GM19452 (cell line): ENCODE measurements around the gene NUMBL.
"Not testable (repeated sequence)": the region's sequence is repeated elsewhere in the genome, so short reads cannot be mapped to it uniquely, and the experiment has no call there.

Experiments
- ATAC-seq: cut with Tn5 transposase; IDR thresholded peaks from one replicate; pipeline ENCODE4 v1.9.1; 2021; ENCODE audit not compliant: unreplicated experiment

The NUMBL gene

GRCh38 chr19:40690050-40690692 is at the start of gene NUMBL:
NUMBL (minus strand) TSS chr19:40690651; CDS start chr19:40690483, 168 bp downstream.
- no peak for ATAC-seq

GRCh38 chr19:40739030-40739839 is 48.8 kb upstream of the NUMBL start:
- ATAC-seq: no peak

GRCh38 chr19:40737102-40737644 is 46.7 kb upstream of the NUMBL start:
- ATAC-seq: no peak

- ATAC-seq: no peak
These were observed 46.2 kb upstream of the NUMBL start for GRCh38 chr19:40736661-40737060.

- ATAC-seq: no peak
These were observed 44.7 kb upstream of the NUMBL start for GRCh38 chr19:40735013-40735771.

- ATAC-seq: no peak
These were observed 42.7 kb upstream of the NUMBL start for GRCh38 chr19:40733149-40733548.

- ATAC-seq: not testable (repeated sequence)
These were observed 41.9 kb upstream of the NUMBL start for GRCh38 chr19:40732304-40732703.

GRCh38 chr19:40730065-40730464 is 39.6 kb upstream of the NUMBL start:
- not testable (repeated sequence) for ATAC-seq

- ATAC-seq: no peak
These were observed 35.8 kb upstream of the NUMBL start for GRCh38 chr19:40726279-40726678.

GRCh38 chr19:40724855-40725254 is 34.4 kb upstream of the NUMBL start:
- no peak for ATAC-seq

GRCh38 chr19:40724315-40724714 is 33.9 kb upstream of the NUMBL start:
- no peak for ATAC-seq

GRCh38 chr19:40723661-40724254 is 33.3 kb upstream of the NUMBL start:
- no peak for ATAC-seq

- ATAC-seq: no peak
These were observed 31.6 kb upstream of the NUMBL start for GRCh38 chr19:40721936-40722661.

- no peak for ATAC-seq
These were observed 30.7 kb upstream of the NUMBL start for GRCh38 chr19:40721140-40721486.

GRCh38 chr19:40719414-40719894 is 29.0 kb upstream of the NUMBL start:
- no peak for ATAC-seq

- ATAC-seq: no peak
These were observed 28.4 kb upstream of the NUMBL start for GRCh38 chr19:40718774-40719391.

GRCh38 chr19:40717880-40718773 is 27.7 kb upstream of the NUMBL start:
- ATAC-seq: no peak

GRCh38 chr19:40717325-40717879 is 27.0 kb upstream of the NUMBL start:
- ATAC-seq: no peak
